H4 (cell line): ENCODE results near the gene CD5L. TPM values are rescaled to one million over a fixed set of nuclear protein-coding genes. Genes with fewer than 3 reads are reported as not detected.

ENCODE experiments used
- DNase-seq: peaks from one replicate; pipeline ENCODE4 v3.0.0-alpha.2; 2015; ENCODE audit warnings: low spot score
- total RNA-seq: library from RNA; depleted of rRNA; stranded (reverse); fragments of >200 nt; shearing (Covaris generic); gene quantifications from 2 replicates; pipeline ENCODE4 v1.2.3, GENCODE V29; 2014; rRNA removed

CD5L gene
- total RNA-seq, 1 experiment from 2014 or later: not detected

GRCh38 chr1:157813269-157813668 is 28.3 kb downstream of the CD5L start:
- no peak for DNase-seq

DNA sequence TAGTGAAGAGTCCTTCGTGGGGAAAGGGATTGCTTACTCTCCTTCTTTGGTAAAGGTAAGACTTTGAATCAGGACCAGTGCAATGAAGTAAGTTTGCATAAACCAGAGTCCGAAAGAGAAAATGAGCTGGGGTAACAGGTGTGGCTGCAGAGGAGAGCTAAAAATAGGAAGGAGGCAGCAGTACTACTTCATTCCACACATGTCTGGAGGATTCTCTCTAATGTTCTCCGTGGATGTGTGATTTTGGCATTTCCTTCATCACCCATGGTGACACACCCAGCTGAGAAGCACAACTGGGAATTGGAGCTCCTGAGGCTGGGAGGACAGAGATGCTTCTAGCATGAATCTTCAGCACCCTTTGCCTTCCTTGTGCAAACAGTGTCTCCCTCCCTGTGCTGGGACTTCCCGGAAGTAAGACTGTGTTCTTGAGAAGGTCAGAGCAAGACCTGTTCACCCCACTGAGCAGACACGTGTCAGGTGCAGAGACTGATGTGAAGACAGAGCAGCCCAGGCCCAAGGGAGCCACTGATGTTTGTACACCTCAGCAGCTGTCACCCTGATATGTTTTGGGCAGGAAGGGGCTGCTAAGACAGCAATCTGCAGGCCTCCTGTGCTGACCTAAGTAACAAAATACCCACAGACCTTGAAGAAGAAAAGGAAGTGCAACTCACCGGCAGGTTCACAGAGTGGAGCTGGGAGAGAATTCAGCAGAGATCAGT is 35.0 kb downstream of the CD5L start:
- DNase-seq: no peak

GRCh38 chr1:157803851-157804250 is 37.8 kb downstream of the CD5L start:
- DNase-seq: no peak

DNA sequence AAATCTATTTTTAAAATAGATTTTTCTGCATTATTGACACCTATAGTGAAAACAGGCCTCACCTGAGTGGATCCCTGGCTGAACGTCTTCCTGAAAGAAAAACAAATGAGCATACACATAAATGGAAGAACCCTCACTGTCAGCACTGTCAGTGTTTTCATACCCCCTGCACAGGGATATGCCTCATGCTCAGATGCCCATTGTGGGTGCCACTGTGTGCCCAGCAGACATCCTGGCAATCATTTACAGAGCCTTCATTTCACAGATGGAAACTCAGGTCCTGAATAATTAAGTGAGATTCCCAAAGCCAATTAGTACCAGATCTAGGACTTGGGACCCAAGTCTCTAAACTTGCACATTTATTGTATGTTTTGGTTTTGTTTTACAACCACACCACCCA is 41.6 kb downstream of the CD5L start:
- no peak for DNase-seq

DNA sequence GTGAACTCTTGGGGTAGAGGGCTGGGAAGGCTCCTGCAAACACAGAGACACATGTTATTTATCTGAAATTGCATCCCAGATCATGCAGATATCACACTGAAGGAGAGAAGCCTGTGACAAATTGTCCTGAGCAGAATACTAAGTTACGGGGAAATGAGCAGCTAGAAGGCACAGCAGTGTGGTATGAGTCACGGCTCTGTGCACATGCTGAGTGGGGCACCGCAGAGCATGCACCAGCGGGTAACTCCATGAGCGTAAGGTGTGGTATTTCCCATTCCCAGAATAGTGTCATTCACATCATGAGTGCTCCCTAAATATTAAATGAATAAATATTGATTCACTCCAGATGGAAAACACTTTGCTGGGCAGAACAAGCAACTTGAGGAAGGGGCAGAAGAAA is 43.4 kb downstream of the CD5L start:
- no peak for DNase-seq

DNA sequence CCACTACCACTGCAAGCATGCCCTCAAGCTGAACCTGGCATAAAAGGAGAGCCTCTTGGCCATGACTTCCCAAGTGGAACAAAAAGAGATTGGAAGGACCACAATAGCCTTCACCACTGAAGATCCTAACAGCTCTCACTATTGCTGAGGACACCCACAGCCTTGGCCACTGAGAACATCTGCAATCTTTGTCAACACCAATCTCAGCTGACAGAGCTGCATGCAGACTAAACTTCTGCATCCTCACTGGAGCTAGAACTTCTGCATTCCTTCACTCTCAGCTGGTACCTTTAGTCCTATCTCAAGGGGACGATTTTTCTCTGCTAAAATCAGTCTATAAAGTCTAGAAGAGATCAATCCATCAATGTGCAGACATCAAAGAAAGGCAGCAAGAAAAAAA is 56.4 kb downstream of the CD5L start:
- DNase-seq: no peak

- no peak for DNase-seq
Observed at GRCh38 chr1:157784801-157785200, 56.8 kb downstream of the CD5L start.

DNA sequence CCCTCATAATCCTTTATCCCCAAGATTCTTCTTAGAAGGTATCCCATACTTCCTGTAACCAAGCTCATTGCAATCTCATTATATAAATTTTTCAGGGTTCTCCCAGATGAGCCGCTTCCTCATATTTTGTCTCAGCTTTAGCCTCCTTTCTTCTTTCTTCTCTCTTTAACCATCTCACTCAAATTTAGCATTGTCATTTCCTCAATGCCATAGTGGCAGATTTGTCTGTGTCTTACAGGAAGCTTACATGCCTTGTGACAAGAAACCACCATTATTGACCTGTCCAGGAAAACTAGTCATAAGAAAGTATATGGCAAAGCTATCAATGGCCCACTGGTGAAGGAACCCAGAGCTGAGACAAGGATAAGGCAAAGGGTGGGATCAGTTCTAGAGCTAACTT is 58.7 kb downstream of the CD5L start:
- no peak for DNase-seq

- no peak for DNase-seq
Observed at GRCh38 chr1:157781048-157781447, 60.6 kb downstream of the CD5L start.

Other genes with a start within 250 kb of the CD5L start
- gene FCRL4, start 243.7 kb downstream of the CD5L start, total RNA-seq: not detected in 2 replicates
- gene FCRL3, start 141.0 kb downstream of the CD5L start, total RNA-seq: not detected in 2 replicates
- gene FCRL2, start 64.7 kb downstream of the CD5L start, total RNA-seq: not detected in 2 replicates
- gene FCRL1, start 21.7 kb downstream of the CD5L start, total RNA-seq: not detected in 2 replicates
- 35.2 and 38.4 TPM in 2 replicates for gene KIRREL1, start 151.8 kb upstream of the CD5L start, total RNA-seq